GM12878 (cell line): ENCODE results near the gene POLR3G. TPM values are rescaled to one million over a fixed set of nuclear protein-coding genes. Genes with fewer than 3 reads are reported as not detected.

Experiments used
- ATAC-seq: fragments of 200-7000 bp; cut with Tn5 transposase; 3 replicates; pipeline ENCODE4 v1.9.1; 2020; ENCODE audit warnings: mild to moderate bottlenecking, moderate library complexity
- BruUV-seq: library from RNA; stranded (reverse); fragments of 400-500 nt; replicated peaks from 2 replicates; lab custom pipeline; 2021; lab: Mats Ljungman, UMichigan
- CTCF ChIA-PET: fragments of 300-600 bp; sonication (Branson Sonifier 250); formaldehyde crosslinking; extraction: SDS; loops from one replicate; lab custom pipeline; 2021; ENCODE audit warnings: inconsistent platforms; lab: Yijun Ruan, JAX
- POLR2A ChIA-PET: fragments of 350-600 bp; formaldehyde crosslinking; extraction: SDS; loops from one replicate; lab custom pipeline; 2021; ENCODE audit warnings: inconsistent platforms; lab: Charles Lee
- RAD21 ChIA-PET: fragments of 300-600 bp; sonication (Branson Sonifier 250); formaldehyde crosslinking; loops from one replicate; lab custom pipeline; 2023; ENCODE audit warnings: antibody characterized with exemption; ENCODE audit not compliant: unreplicated experiment; lab: Charles Lee
- SMC1A ChIA-PET: fragments of 300-600 bp; sonication (Branson Sonifier 250); formaldehyde crosslinking; loops from one replicate; lab custom pipeline; 2023; ENCODE audit not compliant: unreplicated experiment, uncharacterized antibody; lab: Charles Lee
- DNase-seq: peaks from one replicate; pipeline ENCODE4 v3.0.0-alpha.2; 2011; ENCODE audit warnings: low read depth, low spot score
- FAIRE-seq: peaks from 3 replicates; lab custom pipeline; 2011; peaks lifted over from hg19 to GRCh38; lab: Jason Lieb, UNC
- H2AFZ ChIP-seq: 2 replicates; pipeline ENCODE4 v1.6.0; 2011; ENCODE audit warnings: low read depth, low read length, control low read depth; ENCODE audit not compliant: control insufficient read depth
- H3K27ac ChIP-seq: 2 replicates; pipeline ENCODE4 v1.5.1; 2011; ENCODE audit warnings: control low read depth; ENCODE audit not compliant: control insufficient read depth, insufficient read depth
- H3K27me3 ChIP-seq, 2 experiments: replicated peaks in 1 of 2; 2 replicates each; pipeline versions ENCODE4 v1.6.0 to v1.6.1; 2011; ENCODE audit warnings: low read length in 1 of 2; ENCODE audit not compliant: control insufficient read depth in 2 of 2, insufficient read depth in 2 of 2
- H3K36me3 ChIP-seq, 2 experiments: 2 replicates each; pipeline ENCODE4 v1.5.1; 2011; ENCODE audit warnings: low read length in 1 of 2; ENCODE audit not compliant: control insufficient read depth in 2 of 2, insufficient read depth in 2 of 2
- H3K4me1 ChIP-seq: 2 replicates; pipeline ENCODE4 v1.6.1; 2011; ENCODE audit warnings: mild to moderate bottlenecking, low read length, moderate library complexity, mixed read lengths; ENCODE audit not compliant: control insufficient read depth, insufficient read depth
- H3K4me2 ChIP-seq: 2 replicates; pipeline ENCODE4 v1.6.0; 2011; ENCODE audit warnings: control low read depth; ENCODE audit not compliant: control insufficient read depth, insufficient read depth
- H3K4me3 ChIP-seq: fragments of 200-600 bp; sonication (generic); 2 replicates; pipeline ENCODE4 v1.5.1; 2016
- H3K79me2 ChIP-seq: 2 replicates; pipeline ENCODE4 v1.6.0; 2011; ENCODE audit warnings: low read length; ENCODE audit not compliant: control insufficient read depth, insufficient read depth
- H3K9ac ChIP-seq: 2 replicates; pipeline ENCODE4 v1.8.0; 2011; ENCODE audit warnings: low read length, control low read depth, mixed read lengths; ENCODE audit not compliant: control insufficient read depth, insufficient read depth
- H3K9me3 ChIP-seq: replicated peaks from 3 replicates; pipeline ENCODE4 v1.5.1; 2011; ENCODE audit warnings: mild to moderate bottlenecking, low read length; ENCODE audit not compliant: control insufficient read depth, insufficient read depth
- H4K20me1 ChIP-seq: 2 replicates; pipeline ENCODE4 v1.6.0; 2011; ENCODE audit not compliant: control insufficient read depth, insufficient read depth
- BHLHE40 ChIP-seq, 2 experiments: fragments of 450-650 bp in 1 of 2; IDR thresholded peaks; 2 replicates each; pipeline ENCODE4 v1.6.1; 2011 to 2017; ENCODE audit warnings: low read depth in 2 of 2, borderline replicate concordance in 1 of 2, improper control_type of control experiment in 1 of 2, low read length in 1 of 2, mild to moderate bottlenecking in 1 of 2
- CBFB ChIP-seq: IDR thresholded peaks from 2 replicates; pipeline ENCODE4 v1.6.1; 2016; ENCODE audit warnings: antibody characterized with exemption, low read depth
- FOXM1 ChIP-seq: IDR thresholded peaks from 2 replicates; pipeline ENCODE4 v1.6.1; 2012; ENCODE audit warnings: low read depth, mild to moderate bottlenecking, inconsistent platforms, low read length, moderate library complexity
- IKZF2 ChIP-seq, 2 experiments: fragments of 450-650 bp; IDR thresholded peaks; 2 replicates each; pipeline ENCODE4 v1.6.1; 2017; ENCODE audit warnings: mild to moderate bottlenecking in 2 of 2, moderate library complexity in 2 of 2
- MYC ChIP-seq: IDR thresholded peaks from 2 replicates; pipeline ENCODE4 v1.6.1; 2011; ENCODE audit warnings: mild to moderate bottlenecking, low read length, moderate library complexity, inconsistent platforms; ENCODE audit not compliant: insufficient read depth, insufficient replicate concordance, insufficient read length, severe bottlenecking
- NFIC ChIP-seq: IDR thresholded peaks from 2 replicates; pipeline ENCODE4 v1.6.1; 2012; ENCODE audit warnings: low read depth, mild to moderate bottlenecking, inconsistent platforms, low read length, moderate library complexity
- NR2C1 ChIP-seq: fragments of 450-650 bp; IDR thresholded peaks from 2 replicates; pipeline ENCODE4 v1.6.1; 2017; ENCODE audit warnings: antibody characterized with exemption, mild to moderate bottlenecking, moderate library complexity
- PKNOX1 ChIP-seq: fragments of 450-650 bp; IDR thresholded peaks from 2 replicates; pipeline ENCODE4 v1.6.1; 2016; ENCODE audit warnings: mild to moderate bottlenecking
- PML ChIP-seq: IDR thresholded peaks from 2 replicates; pipeline ENCODE4 v1.6.1; 2012; ENCODE audit warnings: low read length, inconsistent platforms
- RFX5 ChIP-seq: IDR thresholded peaks from 2 replicates; pipeline ENCODE4 v1.6.1; 2011; ENCODE audit warnings: low read depth, low read length, improper control_type of control experiment
- RUNX3 ChIP-seq: IDR thresholded peaks from 2 replicates; pipeline ENCODE4 v1.6.1; 2012; ENCODE audit warnings: low read length, inconsistent platforms
- SREBF1 ChIP-seq: IDR thresholded peaks from 2 replicates; pipeline ENCODE4 v1.6.1; 2012; ENCODE audit warnings: mild to moderate bottlenecking, low read length
- SUPT20H ChIP-seq: IDR thresholded peaks from 2 replicates; pipeline ENCODE4 v1.6.1; 2011; ENCODE audit warnings: low read depth, mild to moderate bottlenecking, low read length, moderate library complexity, borderline replicate concordance; ENCODE audit not compliant: control insufficient read depth
- USF2 ChIP-seq: IDR thresholded peaks from 2 replicates; pipeline ENCODE4 v1.6.1; 2011; ENCODE audit warnings: low read depth, low read length, improper control_type of control experiment, borderline replicate concordance
- ZNF217 ChIP-seq: fragments of 450-650 bp; IDR thresholded peaks from 2 replicates; pipeline ENCODE4 v1.6.1; 2017; ENCODE audit warnings: antibody characterized with exemption, mild to moderate bottlenecking
- WGBS: methylation state at CpG from one replicate; pipeline ENCODE4 v1.1.6; 2016; ENCODE audit warnings: low lambda C conversion rate; ENCODE audit not compliant: insufficient replicate concordance, insufficient coverage; ENCODE audit errors: missing lambda C conversion rate; 5-methylcytosine and 5-hydroxymethylcytosine counted together
- in situ Hi-C: fragments of 300-500 bp; cut with MboI; formaldehyde crosslinking; loops from 9 replicates; pipeline ENCODE4 v1.14.3; 2018; ENCODE audit warnings: mixed read lengths
- intact Hi-C: fragments of 100-400 bp; cut with micrococcal nuclease; formaldehyde crosslinking; loops from one replicate; pipeline ENCODE4 v1.14.2; 2022; ENCODE audit not compliant: unreplicated experiment
- polyA plus RNA-seq, 11 experiments: library from polyadenylated mRNA; depleted of rRNA in 4 of 11; unstranded in 6 of 11; stranded (reverse) in 5 of 11; fragments of >200 nt; fragmentation: Nextera tagmentation in 4 of 11; fragmentation: Illumina TruSeq in 1 of 11; extraction: Ambion mirVana in 4 of 11; extraction: Trizol in 1 of 11; gene quantifications; 1 replicate in 1 of 11; 2 replicates in 10 of 11; pipeline versions ENCODE4 v1.2.1 to v1.2.3, GENCODE V29; 2011 to 2016; ENCODE audit warnings: inconsistent platforms in 2 of 11, missing spikeins in 2 of 11, low read depth in 1 of 11
- total RNA-seq, 4 experiments: library from RNA; depleted of rRNA in 3 of 4; stranded (reverse); fragments of >200 nt in 3 of 4; fragmentation: Illumina TruSeq in 1 of 4; extraction: Trizol in 1 of 4; gene quantifications; 2 replicates each; pipeline versions ENCODE4 v1.2.1 to v1.2.3, GENCODE V29; 2013 to 2021

The POLR3G gene
- total and polyA plus RNA-seq, 10 of the 15 experiments (the other 5 are each of a cell fraction or from before 2014, with no cell fraction given), result 15.2 to 50.9 (median 27.5) TPM

- no peak for TF ChIP-seq CBFB
- TF ChIP-seq MYC, result no peak
- TF ChIP-seq FOXM1, result no peak
- no peak for TF ChIP-seq PKNOX1
- TF ChIP-seq USF2, result no peak
Observed at GRCh38 chr5:90484540-90484939, 9.9 kb downstream of the POLR3G start (continued).

- CTCF ChIA-PET, result interaction anchor here (0.6 kb wide), 2 partner anchors 13 to 24 kb away, joined by 3 read pairs; no protein-coding TSS in a partner anchor
- no peak overlapping the region for H3K4me3 ChIP-seq
- in situ Hi-C loops (no loop called here), intact Hi-C loops (no loop called here)
- H3K9me3 ChIP-seq, result no peaks in the 10 kb centered on the region
- H3K9ac ChIP-seq, result no peak overlapping the region
- ATAC-seq, result no peak
- H3K27me3 ChIP-seq, result no peaks in the 10 kb centered on the region
- no peak overlapping the region for H2AFZ ChIP-seq
- no peaks in the 10 kb centered on the region for H3K4me1 ChIP-seq
- no peak overlapping the region for H3K4me2 ChIP-seq
- H3K27ac ChIP-seq, result no peak overlapping the region
- BruUV-seq, result no TSS peak
- no peaks in the 10 kb centered on the region for H3K79me2 ChIP-seq
- peaks cover 1 to 3% of the 10 kb centered on the region in 2 experiments; a peak in 2 of 4 replicates for H3K36me3 ChIP-seq
- TF ChIP-seq RUNX3 (no peak), SUPT20H (no peak), RFX5 (no peak), SREBF1 (no peak), NR2C1 (no peak), ZNF217 (no peak), PML (no peak), NFIC (no peak), BHLHE40 (IDR thresholded peaks at IDR 0.05; ENCODE audit: borderline replicate concordance in 1 of 2, low read depth in 2 of 2, low read length in 1 of 2) (no peak), IKZF2 (IDR thresholded peaks at IDR 0.05) (no peak)
- 95% methylated on average over 2 of the region's 2 CpGs for WGBS
- no peak for DNase-seq
- no peaks in the 10 kb centered on the region for H4K20me1 ChIP-seq
- POLR2A ChIA-PET, result no interaction called here
- RAD21 ChIA-PET, result no interaction called here
- FAIRE-seq, result no peak
- SMC1A ChIA-PET, result no interaction called here
Observed at GRCh38 chr5:90488791-90489190, 14.1 kb downstream of the POLR3G start.
